GM10266 (cell line): ENCODE data around the gene CAMK1D.

Experiments
- DNase-seq: peaks from one replicate; pipeline ENCODE4 v3.0.0; 2012; ENCODE audit errors: extremely low spot score
- TF ChIP-seq, protein P1 (sequence below): IDR thresholded peaks from 2 replicates; pipeline ENCODE4 v1.5.1; 2012; ENCODE audit warnings: mild to moderate bottlenecking, low read depth; ENCODE audit not compliant: control insufficient read depth, insufficient read depth; ENCODE audit errors: missing control alignments

Gene CAMK1D

DNA sequence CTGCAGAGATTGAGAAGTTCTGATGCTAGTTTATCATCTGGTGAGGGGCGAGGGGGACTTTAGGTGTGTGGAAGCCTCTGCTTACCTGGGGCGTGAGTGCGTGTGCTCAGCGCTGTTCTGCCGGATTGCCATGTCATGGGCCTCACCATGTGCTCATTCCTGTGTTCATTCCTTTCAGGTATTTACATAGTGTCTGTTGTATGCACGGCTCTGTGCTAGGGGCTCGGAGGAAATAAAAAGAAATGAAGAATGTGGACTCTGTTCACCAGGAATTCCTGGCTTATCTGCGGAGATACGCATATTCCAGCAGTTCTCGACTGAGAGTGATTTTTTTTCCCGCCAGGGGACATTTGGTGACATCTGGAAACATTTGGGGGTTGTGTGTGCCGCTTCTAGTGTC, 152.0 kb downstream of the CAMK1D start:
- no peak for DNase-seq
- TF ChIP-seq, protein P1, sequence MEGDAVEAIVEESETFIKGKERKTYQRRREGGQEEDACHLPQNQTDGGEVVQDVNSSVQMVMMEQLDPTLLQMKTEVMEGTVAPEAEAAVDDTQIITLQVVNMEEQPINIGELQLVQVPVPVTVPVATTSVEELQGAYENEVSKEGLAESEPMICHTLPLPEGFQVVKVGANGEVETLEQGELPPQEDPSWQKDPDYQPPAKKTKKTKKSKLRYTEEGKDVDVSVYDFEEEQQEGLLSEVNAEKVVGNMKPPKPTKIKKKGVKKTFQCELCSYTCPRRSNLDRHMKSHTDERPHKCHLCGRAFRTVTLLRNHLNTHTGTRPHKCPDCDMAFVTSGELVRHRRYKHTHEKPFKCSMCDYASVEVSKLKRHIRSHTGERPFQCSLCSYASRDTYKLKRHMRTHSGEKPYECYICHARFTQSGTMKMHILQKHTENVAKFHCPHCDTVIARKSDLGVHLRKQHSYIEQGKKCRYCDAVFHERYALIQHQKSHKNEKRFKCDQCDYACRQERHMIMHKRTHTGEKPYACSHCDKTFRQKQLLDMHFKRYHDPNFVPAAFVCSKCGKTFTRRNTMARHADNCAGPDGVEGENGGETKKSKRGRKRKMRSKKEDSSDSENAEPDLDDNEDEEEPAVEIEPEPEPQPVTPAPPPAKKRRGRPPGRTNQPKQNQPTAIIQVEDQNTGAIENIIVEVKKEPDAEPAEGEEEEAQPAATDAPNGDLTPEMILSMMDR: no peak

DNA sequence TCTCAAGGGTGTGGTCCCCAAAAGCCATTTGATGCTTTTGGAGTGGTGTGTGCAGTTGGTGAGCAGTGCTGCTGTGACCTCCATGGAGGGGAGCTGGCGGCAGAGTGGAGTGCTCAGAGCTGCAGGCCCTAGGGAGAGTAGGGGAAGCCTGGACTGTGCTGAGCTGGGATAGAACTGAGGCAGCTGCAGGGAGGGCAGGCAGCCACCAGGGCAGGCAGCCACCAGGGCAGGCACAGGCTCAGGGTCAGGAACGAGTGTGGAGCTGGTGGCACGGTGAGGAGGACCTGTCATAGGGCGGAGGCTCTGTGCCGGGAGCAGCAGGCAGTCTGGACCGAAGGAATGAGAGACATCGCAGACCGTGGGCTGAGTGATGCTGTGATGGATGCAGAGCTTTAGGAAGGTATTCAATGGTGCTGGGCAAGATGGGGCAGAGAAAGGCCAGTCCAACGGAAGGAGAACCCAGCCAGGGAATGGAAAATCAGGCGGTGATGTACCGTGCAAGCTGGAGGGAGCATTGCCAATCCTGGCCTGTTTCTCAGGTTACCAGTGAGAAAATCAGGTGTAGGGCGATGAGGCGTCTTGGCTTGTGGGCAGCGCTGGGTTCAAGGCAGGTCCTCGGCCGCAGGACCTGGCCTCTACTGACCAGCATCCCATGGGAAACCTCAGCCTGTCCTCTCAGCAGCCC, 152.6 kb downstream of the CAMK1D start:
- no peak for DNase-seq
- TF ChIP-seq, protein P1: no peak

DNA sequence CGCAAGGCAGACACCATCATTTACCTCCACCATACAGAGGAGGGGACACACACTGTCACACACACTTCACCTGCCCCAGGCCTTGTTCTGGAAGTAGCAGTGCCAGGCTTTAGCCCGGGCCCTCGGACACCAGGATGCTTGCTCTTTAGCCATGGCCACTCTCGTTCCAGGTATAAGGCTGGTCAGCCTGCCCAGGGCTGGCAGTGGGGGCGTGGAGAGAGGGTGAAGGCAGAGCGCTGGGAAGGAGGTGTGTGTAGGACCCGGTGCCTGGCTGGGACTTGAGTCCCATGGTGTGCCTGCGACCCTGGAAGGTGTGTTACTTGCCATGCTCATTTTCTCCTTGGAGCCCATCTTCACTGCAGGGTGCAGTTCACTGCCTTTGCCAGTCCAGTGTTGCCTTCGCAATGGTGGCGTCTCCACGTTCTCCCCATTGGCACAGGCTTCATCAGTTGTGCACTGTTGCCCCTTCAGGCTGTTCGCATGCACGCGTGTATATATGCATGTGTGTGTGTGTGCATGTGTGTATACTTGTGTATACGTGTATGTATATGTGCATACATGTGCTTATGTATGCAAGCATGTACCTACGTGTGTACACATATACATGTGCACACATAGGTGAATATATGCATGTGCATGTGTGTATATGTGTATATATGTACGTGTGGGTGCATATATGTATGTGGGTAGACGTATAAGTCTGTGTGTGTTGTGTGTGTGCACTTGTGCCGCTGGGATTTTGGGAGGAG, 153.4 kb downstream of the CAMK1D start:
- TF ChIP-seq, protein P1: no peak
- no peak for DNase-seq

- DNase-seq: no peak
- TF ChIP-seq, protein P1: no peak
Observed at GRCh38 chr10:12503311-12503710, 154.0 kb downstream of the CAMK1D start.

DNA sequence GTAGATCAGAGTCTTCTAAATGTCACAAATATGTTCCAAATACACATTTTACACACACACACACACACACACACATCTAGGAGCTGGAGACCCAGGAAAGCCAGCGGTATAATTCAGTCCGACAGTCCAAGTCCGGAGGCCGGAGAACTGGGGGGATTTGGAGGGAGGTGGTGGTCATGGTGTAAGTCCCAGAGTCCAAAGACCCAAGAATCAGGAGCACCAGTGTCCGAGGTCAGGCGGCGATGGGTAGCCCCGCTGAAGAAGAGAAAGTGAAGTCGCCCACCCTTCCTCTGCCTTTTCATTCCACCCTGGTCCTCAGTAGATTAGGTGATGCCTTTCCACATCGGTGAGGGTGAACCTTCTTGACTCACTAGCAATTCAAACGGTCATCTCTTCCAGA, 154.8 kb downstream of the CAMK1D start:
- TF ChIP-seq, protein P1: no peak
- DNase-seq: no peak

- TF ChIP-seq, protein P1: no peak
- DNase-seq: no peak
Observed at GRCh38 chr10:12504628-12505027, 155.3 kb downstream of the CAMK1D start.

DNA sequence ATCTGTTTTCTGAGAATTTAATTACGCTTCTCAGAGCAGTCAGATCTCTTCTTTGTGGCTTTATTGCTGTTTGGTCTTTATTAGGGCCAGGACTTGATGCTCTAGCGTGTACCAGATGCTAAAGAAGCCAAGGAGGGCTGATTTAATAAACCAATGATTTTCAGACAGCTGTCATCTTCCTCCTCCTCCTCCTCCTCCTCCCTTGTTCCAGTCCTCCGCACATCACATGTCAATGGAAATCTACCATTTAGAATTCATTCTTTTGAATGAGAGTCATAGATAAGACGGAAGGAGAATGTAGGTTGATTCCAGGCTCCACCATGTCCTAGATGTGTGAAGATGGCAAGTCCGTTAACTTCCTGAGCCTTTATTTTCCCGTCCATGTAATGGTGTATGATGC, 156.3 kb downstream of the CAMK1D start:
- DNase-seq: no peak

More for the DNA sequence above, 156.3 kb downstream of the CAMK1D start:
- TF ChIP-seq, protein P1: no peak
